ENCODE results near the gene SRSF7.

SRSF7 gene

DNA sequence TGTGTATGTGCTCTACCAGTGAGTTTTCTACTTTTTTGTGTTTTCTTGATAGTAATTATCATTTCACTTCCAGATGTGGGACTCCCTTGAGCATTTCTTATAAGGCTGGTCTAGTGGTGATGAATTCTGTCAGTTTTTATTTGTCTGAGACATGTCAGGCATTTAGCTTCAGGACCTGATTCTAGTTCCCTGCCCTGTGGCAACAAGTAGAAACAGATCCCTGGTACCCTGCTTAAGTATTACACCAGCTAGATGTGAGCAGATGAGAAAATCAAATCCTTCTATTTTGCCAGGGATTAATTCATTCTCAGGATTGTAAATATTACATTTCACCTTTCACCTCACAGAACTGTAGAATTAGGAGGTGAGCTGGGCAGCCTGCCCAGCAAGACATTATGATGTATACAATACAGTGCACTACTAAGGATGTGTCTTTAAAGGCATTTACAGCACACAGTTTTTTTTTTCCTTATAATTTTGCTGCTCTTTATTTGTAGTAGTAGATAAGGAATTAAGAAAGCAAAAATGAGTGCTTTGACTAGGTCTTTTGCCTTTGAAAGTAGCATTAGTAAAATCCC, 50.2 kb downstream of the SRSF7 start:
- TF ChIP-seq, protein P1, sequence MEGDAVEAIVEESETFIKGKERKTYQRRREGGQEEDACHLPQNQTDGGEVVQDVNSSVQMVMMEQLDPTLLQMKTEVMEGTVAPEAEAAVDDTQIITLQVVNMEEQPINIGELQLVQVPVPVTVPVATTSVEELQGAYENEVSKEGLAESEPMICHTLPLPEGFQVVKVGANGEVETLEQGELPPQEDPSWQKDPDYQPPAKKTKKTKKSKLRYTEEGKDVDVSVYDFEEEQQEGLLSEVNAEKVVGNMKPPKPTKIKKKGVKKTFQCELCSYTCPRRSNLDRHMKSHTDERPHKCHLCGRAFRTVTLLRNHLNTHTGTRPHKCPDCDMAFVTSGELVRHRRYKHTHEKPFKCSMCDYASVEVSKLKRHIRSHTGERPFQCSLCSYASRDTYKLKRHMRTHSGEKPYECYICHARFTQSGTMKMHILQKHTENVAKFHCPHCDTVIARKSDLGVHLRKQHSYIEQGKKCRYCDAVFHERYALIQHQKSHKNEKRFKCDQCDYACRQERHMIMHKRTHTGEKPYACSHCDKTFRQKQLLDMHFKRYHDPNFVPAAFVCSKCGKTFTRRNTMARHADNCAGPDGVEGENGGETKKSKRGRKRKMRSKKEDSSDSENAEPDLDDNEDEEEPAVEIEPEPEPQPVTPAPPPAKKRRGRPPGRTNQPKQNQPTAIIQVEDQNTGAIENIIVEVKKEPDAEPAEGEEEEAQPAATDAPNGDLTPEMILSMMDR (IDR thresholded peaks at IDR 0.05; ENCODE audit: low read depth, low read length): no peak
- H3K4me3 ChIP-seq (ENCODE audit: low read depth, low read length): no peak overlapping the region

DNA sequence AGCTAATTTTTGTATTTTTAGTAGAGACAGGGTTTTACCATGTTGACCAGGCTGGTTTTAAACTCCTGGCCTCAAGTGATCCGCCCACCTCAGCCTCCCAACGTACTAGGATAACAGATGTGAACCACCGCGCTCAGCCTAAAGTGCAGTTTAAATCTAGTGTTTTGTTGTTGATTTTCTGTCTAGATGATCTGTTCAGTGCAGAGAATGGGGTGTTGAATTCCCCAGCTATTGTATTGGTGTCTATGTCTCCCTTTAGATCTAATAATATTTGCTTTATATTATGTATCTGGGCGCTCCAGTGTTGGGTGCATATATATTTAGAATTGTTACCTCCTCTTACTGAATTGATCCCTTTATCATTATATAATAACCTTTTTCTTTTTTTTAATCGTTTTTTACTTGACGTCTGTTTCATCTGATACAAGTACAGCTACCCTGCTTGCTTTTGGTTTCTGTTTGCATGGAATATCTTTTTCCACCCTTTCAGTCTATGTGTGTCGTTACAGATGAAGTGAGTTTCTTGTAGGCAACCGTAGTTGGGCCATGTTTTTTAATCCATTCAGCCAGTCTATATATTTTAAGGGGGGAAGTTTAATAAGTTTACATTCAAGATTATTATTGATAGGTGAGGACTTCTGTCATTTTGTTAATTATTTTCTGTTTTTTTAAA, 50.9 kb downstream of the SRSF7 start:
- TF ChIP-seq, protein P1 (IDR thresholded peaks at IDR 0.05; ENCODE audit: low read depth, low read length): no peak
- H3K4me3 ChIP-seq (ENCODE audit: low read depth, low read length): no peak overlapping the region

DNA sequence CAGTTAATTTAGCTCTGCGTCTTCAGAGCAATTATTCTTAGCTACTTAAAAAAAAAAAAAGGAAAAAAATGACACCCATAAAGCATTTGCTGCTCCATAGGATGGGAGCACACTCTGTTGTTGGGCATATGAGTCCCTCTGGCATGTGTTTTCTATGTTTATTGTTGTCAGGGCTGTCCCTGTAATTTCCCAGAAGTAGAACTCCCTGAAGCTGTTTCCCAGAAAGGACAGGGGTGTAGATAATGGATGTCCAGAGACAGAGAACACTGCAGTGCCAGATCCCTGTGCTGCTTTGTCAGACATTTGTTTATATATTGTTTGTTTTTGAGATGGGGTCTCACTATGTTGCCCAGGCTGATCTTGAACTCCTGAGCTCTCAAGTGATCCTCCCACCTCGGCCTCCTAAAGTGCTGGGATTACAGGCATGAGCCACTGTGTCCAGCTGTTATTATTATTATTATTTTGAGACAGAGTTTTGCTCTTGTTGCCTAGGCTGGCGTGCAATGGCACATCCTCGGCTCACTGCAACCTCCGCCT, 52.6 kb downstream of the SRSF7 start:
- TF ChIP-seq, protein P1 (IDR thresholded peaks at IDR 0.05; ENCODE audit: low read depth, low read length): no peak
- H3K4me3 ChIP-seq (ENCODE audit: low read depth, low read length): no peak overlapping the region

DNA sequence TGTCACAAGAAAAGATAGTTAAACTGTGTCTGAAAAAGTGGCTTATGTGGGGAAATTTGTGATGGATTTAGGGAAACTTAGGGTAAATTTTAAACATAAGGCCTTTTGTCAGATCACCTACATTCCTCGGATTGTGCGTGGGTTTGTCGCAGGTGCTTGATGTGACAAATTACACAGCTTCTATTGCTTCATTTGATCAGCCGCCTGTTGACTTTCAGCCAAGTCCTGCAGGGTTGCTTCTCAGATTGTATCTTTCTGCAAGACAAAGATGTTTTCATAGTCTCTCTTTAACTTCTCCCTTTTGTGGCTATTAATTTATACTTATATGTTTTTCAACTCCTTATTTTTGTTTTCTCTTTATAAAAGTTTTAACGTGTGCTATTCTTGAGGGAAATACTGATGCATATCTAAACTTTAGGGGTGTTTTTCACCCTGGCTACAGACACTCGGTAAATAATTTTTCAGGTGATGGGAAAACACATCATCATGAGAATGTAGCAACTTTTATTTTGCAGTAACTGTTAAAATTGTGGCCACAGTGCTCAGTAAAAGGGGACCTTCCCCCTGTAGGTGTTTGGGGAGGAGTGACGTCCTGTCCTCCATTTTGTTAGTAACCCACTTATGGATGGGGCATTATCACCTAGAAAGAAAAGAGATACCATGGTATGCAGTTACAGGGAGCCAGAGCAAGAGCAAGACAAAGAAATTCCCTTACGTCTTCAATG, 53.9 kb downstream of the SRSF7 start:
- TF ChIP-seq, protein P1 (IDR thresholded peaks at IDR 0.05; ENCODE audit: low read depth, low read length): no peak
- no peak overlapping the region for H3K4me3 ChIP-seq (ENCODE audit: low read depth, low read length)
